Hepatocyte (in vitro differentiated cells): Measurements from ENCODE around the gene CARD8. TPM values are rescaled to one million over a fixed set of nuclear protein-coding genes. Genes with fewer than 3 reads are reported as not detected.
"Not testable (repeated sequence)": the region's sequence is repeated elsewhere in the genome, so short reads cannot be mapped to it uniquely, and the experiment has no call there.

Source experiments
- DNase-seq: peaks from one replicate; pipeline ENCODE4 v3.0.0-alpha.2; 2016; ENCODE audit warnings: low spot score
- H2AFZ ChIP-seq: fragments of 200-600 bp; sonication (generic); 2 replicates; pipeline ENCODE4 v1.6.0; 2016; ENCODE audit warnings: antibody characterized with exemption, mild to moderate bottlenecking
- H3K27ac ChIP-seq: fragments of 200-600 bp; sonication (generic); 2 replicates; pipeline ENCODE4 v1.5.1; 2016; ENCODE audit warnings: mild to moderate bottlenecking
- H3K27me3 ChIP-seq: fragments of 200-600 bp; sonication (generic); 2 replicates; pipeline ENCODE4 v1.6.1; 2016
- H3K36me3 ChIP-seq: fragments of 200-600 bp; sonication (generic); replicated peaks from 2 replicates; pipeline ENCODE4 v1.5.1; 2016; ENCODE audit warnings: low read depth; ENCODE audit not compliant: insufficient read depth
- H3K4me1 ChIP-seq: fragments of 200-600 bp; sonication (generic); 2 replicates; pipeline ENCODE4 v1.5.1; 2016; ENCODE audit warnings: mild to moderate bottlenecking, moderate library complexity; ENCODE audit not compliant: insufficient read depth
- H3K4me2 ChIP-seq: fragments of 200-600 bp; sonication (generic); 2 replicates; pipeline ENCODE4 v1.6.0; 2016
- H3K4me3 ChIP-seq: fragments of 200-600 bp; sonication (generic); 2 replicates; pipeline ENCODE4 v1.5.1; 2016; ENCODE audit warnings: mild to moderate bottlenecking
- H3K79me2 ChIP-seq: fragments of 200-600 bp; sonication (generic); 2 replicates; pipeline ENCODE4 v1.6.0; 2017; ENCODE audit warnings: mild to moderate bottlenecking
- H3K9me2 ChIP-seq: fragments of 200-600 bp; sonication (generic); replicated peaks from 2 replicates; pipeline ENCODE4 v1.6.0; 2017; ENCODE audit warnings: mild to moderate bottlenecking; ENCODE audit not compliant: insufficient read depth
- H3K9me3 ChIP-seq: fragments of 200-600 bp; sonication (generic); 2 replicates; pipeline ENCODE4 v1.5.1; 2016; ENCODE audit warnings: low read depth, mild to moderate bottlenecking
- H4K20me1 ChIP-seq: fragments of 200-600 bp; sonication (generic); 2 replicates; pipeline ENCODE4 v1.6.0; 2016; ENCODE audit warnings: mild to moderate bottlenecking; ENCODE audit not compliant: insufficient read depth, poor library complexity, severe bottlenecking
- EZH2 ChIP-seq: fragments of 200-600 bp; sonication (generic); IDR thresholded peaks from 2 replicates; pipeline ENCODE4 v1.6.1; 2016; ENCODE audit warnings: antibody characterized with exemption, mild to moderate bottlenecking, borderline replicate concordance
- EZH2phosphoT487 ChIP-seq: fragments of 200-600 bp; sonication (generic); IDR thresholded peaks from one replicate; pipeline ENCODE4 v1.6.1; 2018; ENCODE audit warnings: antibody characterized with exemption, mild to moderate bottlenecking, low read depth, moderate library complexity; ENCODE audit not compliant: unreplicated experiment, severe bottlenecking
- WGBS: methylation state at CpG from one replicate; pipeline ENCODE4 v1.1.6; 2016; ENCODE audit warnings: low lambda C conversion rate; ENCODE audit errors: missing lambda C conversion rate; 5-methylcytosine and 5-hydroxymethylcytosine counted together
- polyA plus RNA-seq: library from polyadenylated mRNA; unstranded; fragments of >200 nt; fragmentation: Nextera tagmentation; extraction: Ambion mirVana; gene quantifications from 2 replicates; pipeline ENCODE4 v1.2.1, GENCODE V29; 2016
- total RNA-seq: library from RNA; depleted of rRNA; stranded (reverse); fragments of >200 nt; gene quantifications from 2 replicates; pipeline ENCODE4 v1.2.3, GENCODE V29; 2014
- TF ChIP-seq, protein P1 (sequence below): fragments of 200-600 bp; sonication (generic); IDR thresholded peaks from 2 replicates; pipeline ENCODE4 v1.5.1; 2016; ENCODE audit warnings: antibody characterized with exemption, mild to moderate bottlenecking; ENCODE audit not compliant: poor library complexity

CARD8 gene
- total and polyA plus RNA-seq, 2 experiments from 2014 or later: 7.6 to 17.0 TPM

DNA sequence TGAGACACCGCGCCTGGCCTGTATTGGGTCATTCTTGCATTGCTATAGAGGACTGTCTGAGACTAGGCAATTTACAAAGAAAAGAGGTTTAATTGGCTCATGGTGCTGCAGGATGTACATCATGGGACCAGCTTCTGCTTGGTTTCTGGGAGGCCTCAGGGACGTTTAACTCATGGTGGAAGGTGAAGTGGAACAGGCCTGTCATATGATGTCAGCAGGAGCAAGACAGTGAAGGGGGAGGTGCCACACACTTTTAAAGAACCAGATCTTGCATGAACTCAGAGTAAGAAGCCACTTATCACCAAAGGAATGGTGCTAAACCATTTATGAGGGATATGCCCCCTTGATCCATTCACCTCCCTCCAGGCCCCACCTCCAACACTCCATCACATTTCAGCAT is 18.7 kb downstream of the CARD8 start:
- Histone ChIP-seq H3K9me3 (no peaks in the 10 kb centered on the region), H3K27me3 (no peaks in the 10 kb centered on the region), H3K4me2 (no peak overlapping the region), H4K20me1 (no peaks in the 10 kb centered on the region), H3K79me2 (no peaks in the 10 kb centered on the region), H3K9me2 (no peaks in the 10 kb centered on the region), H2AFZ (no peak overlapping the region), H3K4me3 (no peak overlapping the region), H3K36me3 (no peaks in the 10 kb centered on the region), H3K4me1 (no peaks in the 10 kb centered on the region), H3K27ac (no peak overlapping the region)
- 85% methylated on average over 3 of the region's 3 CpGs for WGBS
- TF ChIP-seq EZH2phosphoT487 (no peak), EZH2 (no peak)
- TF ChIP-seq, protein P1, sequence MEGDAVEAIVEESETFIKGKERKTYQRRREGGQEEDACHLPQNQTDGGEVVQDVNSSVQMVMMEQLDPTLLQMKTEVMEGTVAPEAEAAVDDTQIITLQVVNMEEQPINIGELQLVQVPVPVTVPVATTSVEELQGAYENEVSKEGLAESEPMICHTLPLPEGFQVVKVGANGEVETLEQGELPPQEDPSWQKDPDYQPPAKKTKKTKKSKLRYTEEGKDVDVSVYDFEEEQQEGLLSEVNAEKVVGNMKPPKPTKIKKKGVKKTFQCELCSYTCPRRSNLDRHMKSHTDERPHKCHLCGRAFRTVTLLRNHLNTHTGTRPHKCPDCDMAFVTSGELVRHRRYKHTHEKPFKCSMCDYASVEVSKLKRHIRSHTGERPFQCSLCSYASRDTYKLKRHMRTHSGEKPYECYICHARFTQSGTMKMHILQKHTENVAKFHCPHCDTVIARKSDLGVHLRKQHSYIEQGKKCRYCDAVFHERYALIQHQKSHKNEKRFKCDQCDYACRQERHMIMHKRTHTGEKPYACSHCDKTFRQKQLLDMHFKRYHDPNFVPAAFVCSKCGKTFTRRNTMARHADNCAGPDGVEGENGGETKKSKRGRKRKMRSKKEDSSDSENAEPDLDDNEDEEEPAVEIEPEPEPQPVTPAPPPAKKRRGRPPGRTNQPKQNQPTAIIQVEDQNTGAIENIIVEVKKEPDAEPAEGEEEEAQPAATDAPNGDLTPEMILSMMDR: no peak
- DNase-seq: no peak

DNA sequence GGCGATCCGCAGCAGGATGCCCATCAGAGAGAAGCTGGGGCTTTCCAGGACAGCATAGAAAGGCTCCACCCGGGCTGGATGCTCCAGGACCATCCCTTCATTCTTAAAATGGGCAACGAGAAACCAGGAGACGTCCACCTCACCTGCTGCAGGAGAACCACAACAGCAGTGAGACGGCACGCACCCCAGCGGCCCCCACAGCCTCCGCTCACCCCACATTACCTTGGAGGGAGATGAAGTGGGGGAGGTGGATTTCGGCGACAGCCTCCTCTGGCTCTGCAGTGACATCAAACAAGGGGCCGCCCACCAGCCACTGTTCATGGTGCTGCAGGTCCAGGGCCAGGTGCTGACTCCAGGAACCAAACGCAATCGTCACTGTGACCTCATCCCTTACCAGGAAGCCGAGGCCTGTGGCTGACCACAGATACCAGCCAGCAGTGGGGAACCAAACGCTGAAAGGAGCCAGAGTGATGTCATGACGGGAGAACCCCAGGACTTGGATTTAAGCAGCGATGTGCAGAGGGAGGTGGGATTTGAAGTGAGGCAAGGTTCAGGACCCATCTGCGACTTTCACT is 25.1 kb downstream of the CARD8 start:
- TF ChIP-seq EZH2phosphoT487 (no peak), EZH2 (no peak)
- TF ChIP-seq, protein P1: no peak
- Histone ChIP-seq H3K4me3 (no peak overlapping the region), H3K4me1 (no peaks in the 10 kb centered on the region), H4K20me1 (no peaks in the 10 kb centered on the region), H3K9me2 (no peaks in the 10 kb centered on the region), H3K27ac (no peak overlapping the region), H3K36me3 (no peaks in the 10 kb centered on the region), H3K4me2 (no peak overlapping the region), H2AFZ (no peak overlapping the region), H3K79me2 (no peaks in the 10 kb centered on the region), H3K9me3 (no peaks in the 10 kb centered on the region), H3K27me3 (no peaks in the 10 kb centered on the region)
- WGBS: 94% methylated on average over 19 of the region's 19 CpGs
- DNase-seq: no peak

DNA sequence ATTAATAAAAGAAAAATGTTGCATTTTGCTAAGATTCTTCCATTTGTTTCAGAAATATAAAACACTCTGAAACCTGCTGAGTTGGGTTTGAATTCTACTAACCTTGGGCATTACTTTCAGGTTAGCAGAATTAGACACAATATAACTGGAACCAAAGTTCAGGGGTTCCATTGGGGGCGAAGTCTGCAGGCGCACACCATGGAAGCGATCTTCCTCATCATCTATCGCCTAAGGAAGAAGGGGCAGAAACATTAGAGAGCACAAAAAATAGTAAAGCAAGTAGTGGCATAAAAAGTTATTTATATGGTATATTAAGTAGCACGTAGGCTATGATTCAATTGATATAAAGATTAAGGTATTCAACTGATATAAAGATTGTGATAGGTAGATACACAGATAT is 34.1 kb downstream of the CARD8 start:
- Histone ChIP-seq H3K4me1 (no peaks in the 10 kb centered on the region), H3K4me2 (no peak overlapping the region), H3K27me3 (no peaks in the 10 kb centered on the region), H3K4me3 (no peak overlapping the region), H3K79me2 (no peaks in the 10 kb centered on the region), H3K36me3 (no peaks in the 10 kb centered on the region), H3K9me3 (no peaks in the 10 kb centered on the region), H2AFZ (no peak overlapping the region), H3K27ac (no peak overlapping the region), H4K20me1 (no peaks in the 10 kb centered on the region), H3K9me2 (no peaks in the 10 kb centered on the region)
- no peak for DNase-seq
- TF ChIP-seq EZH2phosphoT487: no peak
- TF ChIP-seq EZH2: no peak
- TF ChIP-seq, protein P1: no peak
- over 99% methylated on average over 5 of the region's 5 CpGs for WGBS

DNA sequence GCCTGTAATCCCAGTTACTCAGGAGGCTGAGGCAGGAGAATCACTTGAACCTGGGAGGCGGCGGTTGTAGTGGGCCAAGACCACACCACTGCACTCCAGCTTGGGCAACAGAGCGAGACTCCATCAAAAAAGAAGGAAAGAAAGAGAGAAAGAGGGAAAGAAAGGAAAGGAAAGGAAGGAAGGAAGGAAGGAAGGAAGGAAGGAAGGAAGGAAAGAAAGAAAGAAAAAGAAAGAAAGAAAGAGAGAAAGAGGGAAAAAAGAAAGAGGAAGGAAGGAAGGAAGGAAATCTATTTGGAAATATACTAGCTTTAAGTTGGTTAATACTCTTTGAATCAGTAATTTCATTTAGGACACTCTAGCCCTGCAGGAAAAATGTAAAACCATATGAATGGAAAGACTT is 34.9 kb downstream of the CARD8 start:
- H3K4me3 ChIP-seq, H3K27me3 ChIP-seq, H3K4me1 ChIP-seq, DNase-seq, H3K9me3 ChIP-seq, H3K27ac ChIP-seq, H4K20me1 ChIP-seq, H3K4me2 ChIP-seq, H3K36me3 ChIP-seq, H2AFZ ChIP-seq, H3K9me2 ChIP-seq, H3K79me2 ChIP-seq: not testable (repeated sequence)
- 96% methylated on average over 3 of the region's 3 CpGs for WGBS
